SW480 (cell line): Measurements from ENCODE around the gene CUL1.

Experiments used
- DNase-seq: peaks from one replicate; pipeline ENCODE4 v3.0.0-alpha.2; 2016; ENCODE audit warnings: low spot score

CUL1 gene

GRCh38 chr7:148761499-148762278 lies 63.0 kb downstream of the CUL1 start:
- no peak for DNase-seq

GRCh38 chr7:148763622-148764021 lies 64.9 kb downstream of the CUL1 start:
- DNase-seq: no peak

GRCh38 chr7:148770004-148770403 lies 71.3 kb downstream of the CUL1 start:
- DNase-seq: no peak

- DNase-seq: peak; percentile 52
These were observed 73.8 kb downstream of the CUL1 start for GRCh38 chr7:148772297-148773089.

- no peak for DNase-seq
These were observed 74.6 kb downstream of the CUL1 start for GRCh38 chr7:148773334-148773733.

- no peak for DNase-seq
These were observed 75.8 kb downstream of the CUL1 start for GRCh38 chr7:148774471-148774870.

- DNase-seq: no peak
These were observed 84.2 kb downstream of the CUL1 start for GRCh38 chr7:148782757-148783456.

GRCh38 chr7:148783801-148784527 lies 85.3 kb downstream of the CUL1 start:
- DNase-seq: no peak

- DNase-seq: no peak
These were observed 89.0 kb downstream of the CUL1 start for GRCh38 chr7:148787571-148788295.

- DNase-seq: no peak
These were observed 90.5 kb downstream of the CUL1 start for GRCh38 chr7:148789220-148789619.

- no peak for DNase-seq
These were observed 91.5 kb downstream of the CUL1 start for GRCh38 chr7:148790131-148790726.

GRCh38 chr7:148790850-148791249 lies 92.1 kb downstream of the CUL1 start:
- DNase-seq: no peak

- DNase-seq: no peak
These were observed 92.8 kb downstream of the CUL1 start for GRCh38 chr7:148791546-148791945.

GRCh38 chr7:148793590-148793989 lies 94.9 kb downstream of the CUL1 start:
- no peak for DNase-seq

GRCh38 chr7:148794476-148794875 lies 95.8 kb downstream of the CUL1 start:
- no peak for DNase-seq

GRCh38 chr7:148796841-148797240 lies 98.1 kb downstream of the CUL1 start:
- DNase-seq: no peak

GRCh38 chr7:148799893-148800555 lies 101.3 kb downstream of the CUL1 start:
- DNase-seq: no peak

- no peak for DNase-seq
These were observed 102.0 kb downstream of the CUL1 start for GRCh38 chr7:148800677-148801076.

GRCh38 chr7:148802101-148802493 lies 103.4 kb downstream of the CUL1 start:
- no peak for DNase-seq

- DNase-seq: no peak
These were observed 104.4 kb downstream of the CUL1 start for GRCh38 chr7:148803094-148803493.
